Suprapubic skin (tissue), 4 donors: ENCODE measurements around the gene GRIK3. TPM values are rescaled to one million over a fixed set of nuclear protein-coding genes. Genes with fewer than 3 reads are reported as not detected.

Experiments used
- DNase-seq, 2 donors: peaks; one replicate each; pipeline ENCODE4 v3.0.0-alpha.2; 2019; ENCODE audit warnings: low spot score in 2 of 2
- H3K27ac ChIP-seq: fragments of 200-600 bp; sonication (generic); one replicate; pipeline ENCODE4 v1.5.1; 2019
- H3K27me3 ChIP-seq: fragments of 200-600 bp; sonication (generic); one replicate; pipeline ENCODE4 v1.5.1; 2019
- H3K36me3 ChIP-seq: fragments of 200-600 bp; sonication (generic); one replicate; pipeline ENCODE4 v1.5.1; 2019
- H3K4me1 ChIP-seq: fragments of 200-600 bp; sonication (generic); one replicate; pipeline ENCODE4 v1.5.1; 2019
- H3K4me3 ChIP-seq: fragments of 200-600 bp; sonication (generic); one replicate; pipeline ENCODE4 v1.5.1; 2019; ENCODE audit warnings: mild to moderate bottlenecking
- H3K9me3 ChIP-seq: fragments of 200-600 bp; sonication (generic); one replicate; pipeline ENCODE4 v1.5.1; 2019
- EP300 ChIP-seq: sonication (generic); formaldehyde crosslinking; IDR thresholded peaks from one replicate; pipeline ENCODE4 v1.6.1; 2017; ENCODE audit warnings: antibody characterized with exemption
- POLR2A ChIP-seq, 2 donors: fragments of 450-650 bp; IDR thresholded peaks; one replicate each; pipeline ENCODE4 v1.6.1; 2017; ENCODE audit warnings: antibody characterized with exemption in 2 of 2, mild to moderate bottlenecking in 2 of 2, moderate library complexity in 2 of 2
- POLR2AphosphoS5 ChIP-seq, 3 donors: sonication (generic); formaldehyde crosslinking; IDR thresholded peaks; one replicate each; pipeline ENCODE4 v1.6.1; 2017; ENCODE audit warnings: antibody characterized with exemption in 3 of 3
- WGBS: methylation state at CpG from one replicate; pipeline ENCODE4 v1.1.5; 2018; 5-methylcytosine and 5-hydroxymethylcytosine counted together
- total RNA-seq, 4 donors: library from RNA; depleted of rRNA; stranded (reverse); fragments of >200 nt; gene quantifications; one replicate each; pipeline ENCODE4 v1.1.0, GENCODE V29; 2016
- TF ChIP-seq, protein P1 (sequence below), 2 donors: fragments of 200-600 bp in 1 of 2; fragments of 450-650 bp in 1 of 2; sonication (generic) in 1 of 2; IDR thresholded peaks; one replicate each; pipeline ENCODE4 v1.5.1; 2016 to 2019; ENCODE audit warnings: antibody characterized with exemption in 2 of 2, mild to moderate bottlenecking in 1 of 2, moderate library complexity in 1 of 2

Gene GRIK3
- total RNA-seq, 4 donors from 2014 or later = 0.18 to 0.64 (median 0.37) TPM

DNA sequence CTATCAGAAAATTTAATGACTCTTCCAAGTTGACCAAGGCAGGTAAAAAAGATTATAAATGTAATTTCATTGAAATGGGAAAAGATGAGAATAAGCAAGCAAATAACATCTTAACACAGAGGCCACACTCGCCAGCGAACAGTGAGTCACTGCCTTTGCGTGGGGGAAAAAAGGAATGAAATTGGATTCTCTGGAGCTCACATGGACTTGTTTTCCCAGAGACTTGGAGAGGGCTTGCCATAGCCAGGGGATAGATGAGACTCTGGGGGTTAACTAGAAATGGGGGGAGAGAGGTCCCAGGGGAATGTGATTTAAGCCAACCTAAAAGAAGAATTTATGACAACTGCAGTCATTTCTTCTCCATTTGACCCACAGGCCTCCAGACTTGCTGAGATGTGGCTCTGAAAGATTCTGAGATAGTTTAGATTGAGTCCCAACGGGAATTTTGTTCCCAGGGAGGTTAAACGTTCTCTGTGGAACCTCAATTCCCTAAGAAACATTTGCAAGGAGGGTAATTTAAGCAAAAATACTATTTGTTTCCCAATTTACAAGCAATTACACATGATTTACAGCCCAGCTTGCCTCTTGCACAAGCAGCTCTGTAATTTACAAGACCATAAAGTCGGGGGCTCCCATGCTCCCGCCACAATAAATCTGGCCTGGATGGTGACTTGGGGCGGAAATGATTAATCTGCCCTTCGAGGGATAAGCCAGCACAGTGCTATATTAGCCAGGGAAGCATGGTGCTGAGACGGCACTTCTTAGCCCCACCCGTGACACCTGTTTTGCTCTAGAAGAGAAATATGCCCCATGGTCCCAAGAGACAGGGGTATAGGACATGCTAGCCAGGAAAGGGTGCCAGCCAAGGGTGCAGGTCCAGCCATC is 68.8 kb downstream of the GRIK3 start:
- Histone ChIP-seq H3K27ac (no peak overlapping the region), H3K9me3 (no peaks in the 10 kb centered on the region), H3K27me3 (peaks cover 26% of the 10 kb centered on the region), H3K4me3 (no peak overlapping the region), H3K36me3 (no peaks in the 10 kb centered on the region), H3K4me1 (no peaks in the 10 kb centered on the region)
- WGBS = 29% methylated on average over 9 of the region's 11 CpGs
- DNase-seq = no peak
- TF ChIP-seq POLR2A (IDR thresholded peaks at IDR 0.05) (no peak), POLR2AphosphoS5 (IDR thresholded peaks at IDR 0.05) (no peak), EP300 (no peak)
- TF ChIP-seq, protein P1, sequence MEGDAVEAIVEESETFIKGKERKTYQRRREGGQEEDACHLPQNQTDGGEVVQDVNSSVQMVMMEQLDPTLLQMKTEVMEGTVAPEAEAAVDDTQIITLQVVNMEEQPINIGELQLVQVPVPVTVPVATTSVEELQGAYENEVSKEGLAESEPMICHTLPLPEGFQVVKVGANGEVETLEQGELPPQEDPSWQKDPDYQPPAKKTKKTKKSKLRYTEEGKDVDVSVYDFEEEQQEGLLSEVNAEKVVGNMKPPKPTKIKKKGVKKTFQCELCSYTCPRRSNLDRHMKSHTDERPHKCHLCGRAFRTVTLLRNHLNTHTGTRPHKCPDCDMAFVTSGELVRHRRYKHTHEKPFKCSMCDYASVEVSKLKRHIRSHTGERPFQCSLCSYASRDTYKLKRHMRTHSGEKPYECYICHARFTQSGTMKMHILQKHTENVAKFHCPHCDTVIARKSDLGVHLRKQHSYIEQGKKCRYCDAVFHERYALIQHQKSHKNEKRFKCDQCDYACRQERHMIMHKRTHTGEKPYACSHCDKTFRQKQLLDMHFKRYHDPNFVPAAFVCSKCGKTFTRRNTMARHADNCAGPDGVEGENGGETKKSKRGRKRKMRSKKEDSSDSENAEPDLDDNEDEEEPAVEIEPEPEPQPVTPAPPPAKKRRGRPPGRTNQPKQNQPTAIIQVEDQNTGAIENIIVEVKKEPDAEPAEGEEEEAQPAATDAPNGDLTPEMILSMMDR (IDR thresholded peaks at IDR 0.05) = no peak

DNA sequence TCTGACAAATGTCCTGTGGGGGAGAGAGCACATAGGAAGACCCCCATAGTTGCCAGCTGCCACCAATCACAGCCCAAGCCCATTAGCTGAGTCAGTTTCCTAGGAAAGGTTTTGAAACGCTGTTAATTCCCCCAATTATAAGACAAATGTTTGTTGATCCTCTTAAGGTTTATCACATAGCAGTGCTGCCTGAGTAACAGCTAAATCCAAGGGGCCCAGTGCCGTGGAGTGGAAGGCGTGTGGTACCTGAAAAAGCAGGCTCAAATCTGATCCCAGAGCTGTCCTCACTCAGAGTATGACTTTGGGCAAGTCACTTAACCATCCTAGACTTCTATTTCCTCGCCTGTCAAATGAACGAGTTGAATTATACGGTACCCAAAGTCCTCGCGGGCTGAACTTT is 69.5 kb downstream of the GRIK3 start:
- no peak overlapping the region for H3K4me3 ChIP-seq
- H3K36me3 ChIP-seq = no peaks in the 10 kb centered on the region
- no peak for DNase-seq
- no peak overlapping the region for H3K27ac ChIP-seq
- no peaks in the 10 kb centered on the region for H3K4me1 ChIP-seq
- no peak for TF ChIP-seq POLR2A (IDR thresholded peaks at IDR 0.05)
- TF ChIP-seq, protein P1 (IDR thresholded peaks at IDR 0.05) = no peak
- TF ChIP-seq EP300 = no peak
- no peak for TF ChIP-seq POLR2AphosphoS5 (IDR thresholded peaks at IDR 0.05)
- H3K27me3 ChIP-seq = peaks cover 26% of the 10 kb centered on the region
- no peaks in the 10 kb centered on the region for H3K9me3 ChIP-seq
- WGBS = 84% methylated on average over 8 of the region's 8 CpGs

DNA sequence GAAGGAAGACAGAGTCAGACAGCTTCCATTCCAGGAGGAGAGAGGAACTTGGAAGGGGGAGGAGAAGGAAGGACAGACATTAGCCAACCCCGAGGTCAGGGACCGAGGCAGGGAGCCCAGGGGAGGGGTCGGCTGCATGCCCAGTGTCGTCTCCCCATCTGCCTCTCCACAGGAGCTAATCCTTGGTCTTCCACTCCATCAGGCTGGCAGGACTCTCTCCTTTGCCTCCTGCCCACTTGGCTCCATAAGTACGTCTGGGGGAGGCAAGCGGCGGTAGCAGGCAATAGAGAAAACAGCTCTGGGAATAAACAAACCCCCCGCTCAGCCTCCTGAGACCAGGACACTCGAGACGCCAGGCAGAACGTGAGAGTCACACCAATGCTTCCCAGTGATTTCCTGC is 71.3 kb downstream of the GRIK3 start:
- H3K4me1 ChIP-seq = no peaks in the 10 kb centered on the region
- TF ChIP-seq EP300 (no peak), POLR2AphosphoS5 (IDR thresholded peaks at IDR 0.05) (no peak), POLR2A (IDR thresholded peaks at IDR 0.05) (no peak)
- TF ChIP-seq, protein P1 (IDR thresholded peaks at IDR 0.05) = no peak
- peaks cover 26% of the 10 kb centered on the region for H3K27me3 ChIP-seq
- no peaks in the 10 kb centered on the region for H3K36me3 ChIP-seq
- 46% methylated on average over 11 of the region's 11 CpGs for WGBS
- H3K27ac ChIP-seq = no peak overlapping the region
- no peaks in the 10 kb centered on the region for H3K9me3 ChIP-seq
- DNase-seq = no peak
- no peak overlapping the region for H3K4me3 ChIP-seq

DNA sequence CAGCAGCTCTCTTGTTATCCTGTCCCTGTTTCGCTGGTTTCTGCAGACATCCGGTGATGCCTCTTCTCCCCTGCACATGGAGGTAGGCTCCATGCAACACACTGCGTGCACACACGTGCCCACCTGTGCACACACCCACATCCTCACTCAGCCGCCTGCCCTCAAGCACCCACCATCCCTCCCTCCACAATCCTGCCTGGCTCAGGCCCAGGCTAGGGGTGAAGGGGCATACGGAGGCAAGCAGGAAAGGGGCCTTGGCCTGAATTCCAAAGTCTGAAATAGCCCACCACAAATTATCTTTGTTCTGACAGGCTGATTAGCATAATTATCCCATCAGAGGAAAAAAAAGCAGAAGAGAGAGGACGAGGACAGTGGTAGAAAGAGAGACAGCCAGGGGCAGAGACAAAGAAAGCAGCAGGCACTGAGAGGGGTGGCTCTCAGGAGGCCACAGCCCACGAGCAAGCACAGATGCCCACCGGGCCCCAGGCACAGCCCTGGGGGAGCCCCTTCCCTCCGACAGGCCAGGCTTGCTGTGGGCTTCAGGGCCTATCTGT is 73.2 kb downstream of the GRIK3 start:
- no peak for DNase-seq
- Histone ChIP-seq H3K36me3 (no peaks in the 10 kb centered on the region), H3K4me1 (no peaks in the 10 kb centered on the region), H3K27ac (no peak overlapping the region), H3K27me3 (peaks cover 28% of the 10 kb centered on the region), H3K9me3 (no peaks in the 10 kb centered on the region), H3K4me3 (no peak overlapping the region)
- WGBS = 39% methylated on average over 10 of the region's 10 CpGs
- TF ChIP-seq POLR2A (IDR thresholded peaks at IDR 0.05) = no peak
- TF ChIP-seq, protein P1 (IDR thresholded peaks at IDR 0.05) = no peak
- no peak for TF ChIP-seq EP300
- no peak for TF ChIP-seq POLR2AphosphoS5 (IDR thresholded peaks at IDR 0.05)

DNA sequence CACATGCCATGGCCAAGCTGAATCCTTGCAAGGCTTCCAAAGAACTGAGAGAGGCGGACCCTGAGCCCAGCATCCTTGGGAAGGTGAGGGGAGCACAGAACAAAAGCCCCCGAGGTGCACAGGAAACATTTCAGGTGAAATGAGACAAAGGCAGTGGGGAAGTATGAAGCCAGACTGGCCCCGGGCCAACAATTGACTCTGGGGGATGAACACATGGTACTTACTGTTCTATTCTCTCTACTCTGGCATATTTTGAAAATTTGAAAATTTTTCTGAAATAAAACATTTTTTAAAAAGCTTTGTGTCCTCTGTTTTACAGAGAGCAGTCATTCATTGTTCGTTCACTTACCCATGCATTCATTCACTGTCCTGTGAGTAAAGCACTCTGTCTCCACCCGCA is 77.7 kb downstream of the GRIK3 start:
- H3K27me3 ChIP-seq = peaks cover 27% of the 10 kb centered on the region
- H3K27ac ChIP-seq = no peak overlapping the region
- DNase-seq = no peak
- no peaks in the 10 kb centered on the region for H3K4me1 ChIP-seq
- 72% methylated on average over 5 of the region's 5 CpGs for WGBS
- H3K36me3 ChIP-seq = no peaks in the 10 kb centered on the region
- H3K4me3 ChIP-seq = no peak overlapping the region
- no peaks in the 10 kb centered on the region for H3K9me3 ChIP-seq
- TF ChIP-seq POLR2AphosphoS5 (IDR thresholded peaks at IDR 0.05) (no peak), POLR2A (IDR thresholded peaks at IDR 0.05) (no peak), EP300 (no peak)
- TF ChIP-seq, protein P1 (IDR thresholded peaks at IDR 0.05) = no peak
